Measurements from ENCODE around the gene PLEKHA3.

GRCh38 chr2:178529194-178529593, 48.9 kb downstream of the PLEKHA3 start:
- TF ChIP-seq POLR2AphosphoS5 (IDR thresholded peaks at IDR 0.05; ENCODE audit: low read depth, low read length) = no peak
- TF ChIP-seq POLR2A (IDR thresholded peaks at IDR 0.05; ENCODE audit: low read depth, low read length) = no peak
